HepG2 (cell line): Measurements from ENCODE around the gene RASSF7. TPM values are rescaled to one million over a fixed set of nuclear protein-coding genes. Genes with fewer than 3 reads are reported as not detected.

Experiments
- ATAD3A ChIP-seq: sonication (generic); formaldehyde crosslinking; IDR thresholded peaks from 2 replicates; pipeline ENCODE4 v1.4.0; 2020; ENCODE audit warnings: missing genetic modification reagents
- BRF2 ChIP-seq: sonication (generic); formaldehyde crosslinking; IDR thresholded peaks from 2 replicates; pipeline ENCODE4 v1.8.1; 2022; ENCODE audit warnings: mild to moderate bottlenecking, missing genetic modification reagents
- FOXO1 ChIP-seq: sonication (generic); formaldehyde crosslinking; IDR thresholded peaks from 2 replicates; pipeline ENCODE4 v1.4.0; 2020; ENCODE audit warnings: missing genetic modification reagents
- FOXP1 ChIP-seq, 2 experiments: fragments of 450-650 bp in 1 of 2; IDR thresholded peaks; 2 replicates each; pipeline ENCODE4 v1.6.1; 2017 to 2018; ENCODE audit warnings: antibody characterized with exemption in 1 of 2
- GATAD2A ChIP-seq: IDR thresholded peaks from 2 replicates; pipeline ENCODE4 v1.6.1; 2016
- HMG20B ChIP-seq: conservative IDR thresholded peaks from 2 replicates; pipeline ENCODE4 v1.6.1; 2016; ENCODE audit warnings: missing genetic modification reagents, missing compliant biosample characterization
- HNRNPH1 ChIP-seq: fragments of 200-400 bp; formaldehyde crosslinking; optimal IDR thresholded peaks from 2 replicates; pipeline ENCODE3; 2017; ENCODE audit warnings: mild to moderate bottlenecking, low read depth, low read length
- KLF6 ChIP-seq: IDR thresholded peaks from 2 replicates; pipeline ENCODE4 v1.8.0; 2016; ENCODE audit warnings: missing biosample characterization, missing genetic modification reagents
- SCMH1 ChIP-seq: sonication (generic); formaldehyde crosslinking; IDR thresholded peaks from 2 replicates; pipeline ENCODE4 v1.9.0; 2021; ENCODE audit warnings: missing genetic modification reagents, mild to moderate bottlenecking, borderline replicate concordance
- SKI ChIP-seq: fragments of 450-650 bp; IDR thresholded peaks from one replicate; pipeline ENCODE4 v1.6.1; 2018; ENCODE audit warnings: mild to moderate bottlenecking; ENCODE audit not compliant: partially characterized antibody
- ZBTB25 ChIP-seq: IDR thresholded peaks from 2 replicates; pipeline ENCODE4 v1.6.1; 2018; ENCODE audit warnings: missing genetic modification reagents
- ZBTB34 ChIP-seq: sonication (generic); formaldehyde crosslinking; IDR thresholded peaks from 2 replicates; pipeline ENCODE4 v1.8.0; 2022; ENCODE audit warnings: mild to moderate bottlenecking, missing genetic modification reagents
- ZMAT3 ChIP-seq: sonication (generic); formaldehyde crosslinking; conservative IDR thresholded peaks from 2 replicates; pipeline ENCODE4 v1.7.0; 2021; ENCODE audit warnings: missing genetic modification reagents
- ZNF180 ChIP-seq: sonication (generic); formaldehyde crosslinking; IDR thresholded peaks from 2 replicates; pipeline ENCODE4 v1.4.0; 2020; ENCODE audit warnings: low read depth, missing genetic modification reagents, borderline replicate concordance
- ZNF317 ChIP-seq: sonication (generic); formaldehyde crosslinking; IDR thresholded peaks from 2 replicates; pipeline ENCODE4 v1.5.0; 2020; ENCODE audit warnings: mild to moderate bottlenecking, missing genetic modification reagents
- ZNF639 ChIP-seq: conservative IDR thresholded peaks from 2 replicates; pipeline ENCODE4 v1.6.1; 2018; ENCODE audit warnings: missing genetic modification reagents
- ZNF672 ChIP-seq: sonication (generic); formaldehyde crosslinking; IDR thresholded peaks from 2 replicates; pipeline ENCODE4 v1.8.1; 2022; ENCODE audit warnings: missing genetic modification reagents
- ZNF691 ChIP-seq: sonication (generic); formaldehyde crosslinking; IDR thresholded peaks from 2 replicates; pipeline ENCODE4 v1.4.0; 2020; ENCODE audit warnings: missing genetic modification reagents, low read depth, mild to moderate bottlenecking, borderline replicate concordance
- ZNF776 ChIP-seq: sonication (generic); formaldehyde crosslinking; IDR thresholded peaks from 2 replicates; pipeline ENCODE4 v1.4.0; 2020; ENCODE audit warnings: mild to moderate bottlenecking, missing genetic modification reagents
- polyA plus RNA-seq, 8 experiments: library from polyadenylated mRNA; depleted of rRNA in 3 of 8; stranded (reverse) in 7 of 8; unstranded in 1 of 8; fragments of >200 nt; fragmentation: Illumina TruSeq in 4 of 8; extraction: Trizol in 4 of 8; gene quantifications; 2 replicates each; pipeline versions ENCODE4 v1.2.1 to v1.2.3, GENCODE V29; 2011 to 2016; ENCODE audit warnings: low read depth in 4 of 8, missing spikeins in 1 of 8, mixed read lengths in 1 of 8; ENCODE audit not compliant: insufficient read depth in 1 of 8
- total RNA-seq, 5 experiments: library from RNA; depleted of rRNA; stranded (reverse); fragments of >200 nt; fragmentation: Illumina TruSeq; extraction: Trizol; gene quantifications; 2 replicates each; pipeline ENCODE4 v1.2.3, GENCODE V29; 2016; ENCODE audit warnings: low read depth in 1 of 5

The RASSF7 gene
- total and polyA plus RNA-seq, 2 of the 13 experiments (the other 11 are each of a cell fraction or from before 2014, with no cell fraction given): 20.2 to 28.6 TPM

GRCh38 chr11:537622-538430, 22.9 kb upstream of the RASSF7 start (continued):
- no peak for TF ChIP-seq GATAD2A
- no peak for TF ChIP-seq FOXP1 (IDR thresholded peaks at IDR 0.05)
- no peak for TF ChIP-seq FOXP1 (CRISPR knock-in tag; IDR thresholded peaks at IDR 0.05)
- 0 out of 2 replicates have a peak, but pooled peaks have one; percentile 2 for TF ChIP-seq FOXO1 (CRISPR knock-in tag)
- no peak for TF ChIP-seq ZBTB34 (CRISPR knock-in tag)
- TF ChIP-seq ZNF691: no peak
- TF ChIP-seq HNRNPH1: no peak
- no peak for TF ChIP-seq ZNF639 (CRISPR knock-in tag)
- no peak for TF ChIP-seq ZNF776
- TF ChIP-seq ATAD3A (CRISPR knock-in tag): no peak
- no peak for TF ChIP-seq SKI
- TF ChIP-seq KLF6: no peak
- TF ChIP-seq ZNF180 (CRISPR knock-in tag): no peak
- no peak for TF ChIP-seq ZMAT3
- no peak for TF ChIP-seq ZBTB25 (CRISPR knock-in tag)
- no peak for TF ChIP-seq HMG20B
- no peak for TF ChIP-seq BRF2 (CRISPR knock-in tag)
- TF ChIP-seq SCMH1 (CRISPR knock-in tag): no peak
- no peak for TF ChIP-seq ZNF317 (CRISPR knock-in tag)
- no peak for TF ChIP-seq ZNF672 (CRISPR knock-in tag)
